ACC112 (cell line): ENCODE results near the gene PARP8.
"Not testable (repeated sequence)": the region's sequence is repeated elsewhere in the genome, so short reads cannot be mapped to it uniquely, and the experiment has no call there.

ENCODE experiments used
- H2AFZ ChIP-seq: fragments of 200-600 bp; sonication (generic); one replicate; pipeline ENCODE4 v1.6.0; 2017; ENCODE audit warnings: antibody characterized with exemption, low read length; ENCODE audit not compliant: unreplicated experiment
- H3K27ac ChIP-seq: fragments of 200-600 bp; sonication (generic); 2 replicates; pipeline ENCODE4 v1.5.1; 2014; ENCODE audit warnings: low read depth, mild to moderate bottlenecking, antibody characterized with exemption, low read length, moderate library complexity
- H3K27me3 ChIP-seq: fragments of 200-600 bp; sonication (generic); 2 replicates; pipeline ENCODE4 v1.6.1; 2014; ENCODE audit warnings: mild to moderate bottlenecking, antibody characterized with exemption, low read length, moderate library complexity, mixed read lengths; ENCODE audit not compliant: insufficient read depth
- H3K36me3 ChIP-seq: fragments of 200-600 bp; sonication (generic); 2 replicates; pipeline ENCODE4 v1.6.1; 2016; ENCODE audit warnings: mild to moderate bottlenecking, antibody characterized with exemption, low read length, moderate library complexity, mixed read lengths; ENCODE audit not compliant: insufficient read depth
- H3K4me1 ChIP-seq: fragments of 200-600 bp; sonication (generic); one replicate; pipeline ENCODE4 v1.6.1; 2016; ENCODE audit warnings: low read length, mixed read lengths; ENCODE audit not compliant: insufficient read depth, unreplicated experiment, control insufficient read depth
- H3K4me3 ChIP-seq: fragments of 200-600 bp; sonication (generic); 2 replicates; pipeline ENCODE4 v1.5.1; 2014; ENCODE audit warnings: mild to moderate bottlenecking, low read depth, low read length
- H3K79me2 ChIP-seq: fragments of 200-600 bp; sonication (generic); one replicate; pipeline ENCODE4 v1.6.0; 2016; ENCODE audit warnings: low read length; ENCODE audit not compliant: control insufficient read depth, unreplicated experiment, insufficient read depth

PARP8 gene

DNA sequence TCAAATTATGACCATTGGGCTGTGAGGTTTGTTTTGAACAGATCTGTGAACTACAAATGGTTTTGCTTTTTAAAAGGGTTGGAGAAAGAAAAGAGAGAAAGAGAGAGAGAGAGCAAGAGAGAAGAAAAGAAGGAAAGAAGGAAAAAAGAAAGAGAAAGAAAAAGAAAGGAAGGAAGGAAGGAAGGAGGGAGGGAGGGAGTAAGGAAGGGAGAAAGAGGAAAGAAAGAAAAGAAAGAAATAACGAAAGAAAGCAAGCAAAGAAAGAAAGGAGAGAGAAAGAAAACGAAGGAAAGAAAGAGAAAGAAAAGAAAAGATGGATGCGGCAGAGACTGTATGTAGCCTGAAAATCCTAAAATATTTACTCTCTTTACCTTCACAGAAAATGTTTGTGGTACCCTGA, 104.0 kb downstream of the PARP8 start:
- Histone ChIP-seq H3K79me2 (no peaks in the 10 kb centered on the region), H3K27me3 (no peaks in the 10 kb centered on the region), H3K4me3 (no peak overlapping the region), H3K4me1 (peaks cover 11% of the 10 kb centered on the region), H2AFZ (no peak overlapping the region), H3K27ac (no peak overlapping the region), H3K36me3 (peaks cover 15% of the 10 kb centered on the region)

DNA sequence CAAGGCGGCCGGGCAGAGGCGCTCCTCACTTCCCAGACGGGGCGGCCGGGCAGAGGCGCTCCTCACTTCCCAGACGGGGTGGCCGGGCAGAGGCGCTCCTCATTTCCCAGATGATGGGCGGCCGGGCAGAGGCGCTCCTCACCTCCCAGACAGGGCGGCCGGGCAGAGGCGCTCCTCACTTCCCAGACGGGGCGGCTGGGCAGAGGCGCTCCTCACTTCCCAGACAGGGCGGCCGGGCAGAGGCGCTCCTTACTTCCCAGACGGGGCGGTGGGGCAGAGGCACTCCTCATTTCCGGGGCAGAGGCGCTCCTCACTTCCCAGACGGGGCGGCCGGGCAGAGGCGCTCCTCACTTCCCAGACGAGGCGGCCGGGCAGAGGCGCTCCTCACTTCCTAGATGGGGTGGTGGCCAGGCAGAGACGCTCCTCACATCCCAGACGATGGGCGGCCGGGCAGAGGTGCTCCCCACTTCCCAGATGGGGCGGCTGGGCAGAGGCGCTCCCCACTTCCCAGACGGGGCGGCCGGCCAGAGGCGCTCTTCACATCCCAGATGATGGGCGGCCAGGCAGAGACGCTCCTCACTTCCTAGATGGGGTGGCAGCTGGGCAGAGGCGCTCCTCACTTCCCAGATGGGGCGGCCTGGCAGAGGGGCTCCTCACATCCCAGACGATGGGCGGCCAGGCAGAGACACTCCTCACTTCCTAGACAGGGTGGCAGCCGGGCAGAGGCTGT, 108.2 kb downstream of the PARP8 start:
- not testable (repeated sequence) for H3K27ac ChIP-seq, H3K4me3 ChIP-seq, H3K4me1 ChIP-seq, H3K27me3 ChIP-seq, H2AFZ ChIP-seq, H3K79me2 ChIP-seq
- peaks cover 15% of the 10 kb centered on the region for H3K36me3 ChIP-seq

GRCh38 chr5:50786073-50786472, 119.6 kb downstream of the PARP8 start:
- no peak overlapping the region for H3K27ac ChIP-seq
- no peaks in the 10 kb centered on the region for H3K79me2 ChIP-seq
- no peak overlapping the region for H2AFZ ChIP-seq
- H3K27me3 ChIP-seq, result no peaks in the 10 kb centered on the region
- peaks cover 12% of the 10 kb centered on the region; the same call in 1 of the 2 replicates for H3K36me3 ChIP-seq
- H3K4me3 ChIP-seq, result no peak overlapping the region
- H3K4me1 ChIP-seq, result no peaks in the 10 kb centered on the region

DNA sequence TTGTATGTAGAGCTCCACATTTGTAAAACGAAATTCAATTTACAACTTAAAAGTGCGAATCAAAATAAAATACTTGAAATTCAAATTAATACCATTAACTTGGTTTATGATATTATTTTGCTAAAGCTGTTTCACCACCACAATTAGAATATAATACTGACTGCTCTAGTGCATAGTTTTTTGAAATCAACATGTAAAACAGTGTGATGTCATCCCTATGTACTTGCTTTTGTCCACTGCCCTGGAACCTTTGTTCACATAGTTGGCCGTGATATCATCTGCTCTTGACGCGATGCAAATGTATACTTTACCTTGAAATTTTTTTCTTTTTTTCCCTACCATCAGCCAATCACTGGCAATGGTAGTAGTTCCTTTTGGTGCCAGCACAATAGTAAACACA, 125.4 kb downstream of the PARP8 start:
- Histone ChIP-seq H3K36me3 (peaks cover 17% of the 10 kb centered on the region), H3K27me3 (no peaks in the 10 kb centered on the region), H3K79me2 (no peaks in the 10 kb centered on the region), H3K4me3 (no peak overlapping the region), H3K4me1 (no peaks in the 10 kb centered on the region), H3K27ac (no peak overlapping the region), H2AFZ (no peak overlapping the region)

- Histone ChIP-seq H3K4me3 (no peak overlapping the region), H3K27me3 (no peaks in the 10 kb centered on the region), H2AFZ (no peak overlapping the region), H3K4me1 (no peaks in the 10 kb centered on the region), H3K27ac (no peak overlapping the region), H3K36me3 (peaks cover 17% of the 10 kb centered on the region), H3K79me2 (no peaks in the 10 kb centered on the region)
These were observed 126.4 kb downstream of the PARP8 start for GRCh38 chr5:50792843-50793242.

GRCh38 chr5:50794812-50795211, 128.4 kb downstream of the PARP8 start:
- Histone ChIP-seq H3K4me1 (no peaks in the 10 kb centered on the region), H3K27me3 (no peaks in the 10 kb centered on the region), H2AFZ (no peak overlapping the region), H3K27ac (no peak overlapping the region), H3K36me3 (peaks cover 9% of the 10 kb centered on the region), H3K79me2 (no peaks in the 10 kb centered on the region), H3K4me3 (no peak overlapping the region)

GRCh38 chr5:50798002-50798401, 131.6 kb downstream of the PARP8 start:
- peaks cover 6% of the 10 kb centered on the region for H3K36me3 ChIP-seq
- H3K27me3 ChIP-seq, result no peaks in the 10 kb centered on the region
- H3K4me3 ChIP-seq, result no peak overlapping the region
- H3K79me2 ChIP-seq, result no peaks in the 10 kb centered on the region
- H2AFZ ChIP-seq, result no peak overlapping the region
- no peak overlapping the region for H3K27ac ChIP-seq
- H3K4me1 ChIP-seq, result no peaks in the 10 kb centered on the region

DNA sequence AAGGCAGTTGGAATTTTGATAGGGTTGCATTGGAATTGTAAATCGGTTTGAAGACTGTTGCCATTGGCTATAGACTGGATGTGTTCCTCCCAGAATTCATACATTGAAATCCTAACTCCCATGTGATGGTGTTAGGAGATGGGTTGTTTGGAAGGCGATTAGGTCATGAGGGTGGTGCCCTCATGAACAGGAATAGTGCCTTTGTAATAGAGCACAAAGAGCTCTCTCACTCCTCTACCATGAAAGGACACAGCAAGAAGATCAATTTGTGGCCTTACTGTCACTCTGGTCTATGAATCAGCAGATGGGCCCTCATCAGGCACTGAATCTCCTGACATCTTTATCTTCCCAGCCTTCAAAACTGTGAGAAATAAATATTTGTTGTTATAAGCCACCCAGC, 133.2 kb downstream of the PARP8 start:
- Histone ChIP-seq H3K36me3 (peaks cover 10% of the 10 kb centered on the region), H3K79me2 (no peaks in the 10 kb centered on the region), H3K4me1 (no peaks in the 10 kb centered on the region), H3K27ac (no peak overlapping the region), H2AFZ (no peak overlapping the region), H3K4me3 (no peak overlapping the region), H3K27me3 (no peaks in the 10 kb centered on the region)

GRCh38 chr5:50800410-50800809, 134.0 kb downstream of the PARP8 start:
- Histone ChIP-seq H3K27ac (no peak overlapping the region), H2AFZ (no peak overlapping the region), H3K79me2 (no peaks in the 10 kb centered on the region), H3K4me1 (no peaks in the 10 kb centered on the region), H3K36me3 (peaks cover 5% of the 10 kb centered on the region), H3K4me3 (no peak overlapping the region), H3K27me3 (no peaks in the 10 kb centered on the region)

- Histone ChIP-seq H3K27ac (no peak overlapping the region), H3K79me2 (no peaks in the 10 kb centered on the region), H3K27me3 (no peaks in the 10 kb centered on the region), H3K4me3 (no peak overlapping the region), H2AFZ (no peak overlapping the region), H3K36me3 (peaks cover 5% of the 10 kb centered on the region), H3K4me1 (no peaks in the 10 kb centered on the region)
These were observed 141.2 kb downstream of the PARP8 start for GRCh38 chr5:50807661-50808060.

GRCh38 chr5:50808406-50808805, 142.0 kb downstream of the PARP8 start:
- Histone ChIP-seq H3K4me1 (no peaks in the 10 kb centered on the region), H3K27me3 (no peaks in the 10 kb centered on the region), H3K4me3 (no peak overlapping the region), H3K79me2 (no peaks in the 10 kb centered on the region), H2AFZ (no peak overlapping the region), H3K36me3 (peaks cover 5% of the 10 kb centered on the region), H3K27ac (no peak overlapping the region)
